Endothelial cell of umbilical vein (primary cell): ENCODE data around the gene RNLS. TPM values are rescaled to one million over a fixed set of nuclear protein-coding genes. Genes with fewer than 3 reads are reported as not detected.

ENCODE experiments used
- BruUV-seq: library from RNA; stranded (reverse); fragments of 400-500 nt; replicated peaks from 2 replicates; lab custom pipeline; 2021; lab: Mats Ljungman, UMichigan
- CTCF ChIA-PET: fragments of 300-600, 350-600 bp; sonication (Branson Sonifier 250); formaldehyde crosslinking; loops from one replicate; lab custom pipeline; 2021; ENCODE audit warnings: antibody characterized with exemption, inconsistent platforms; lab: Charles Lee
- POLR2A ChIA-PET: fragments of 300-600, 350-600 bp; sonication (Branson Sonifier 250); formaldehyde crosslinking; loops from one replicate; lab custom pipeline; 2021; ENCODE audit warnings: antibody characterized with exemption, inconsistent platforms; lab: Charles Lee
- DNase-seq: peaks from one replicate; pipeline ENCODE4 v3.0.0-alpha.2; 2011; ENCODE audit warnings: low read depth, low spot score
- FAIRE-seq: peaks from 2 replicates; lab custom pipeline; 2011; peaks lifted over from hg19 to GRCh38; lab: Jason Lieb, UNC
- H2AFZ ChIP-seq: 2 replicates; pipeline ENCODE4 v1.6.0; 2012; ENCODE audit warnings: low read depth, low read length, control low read depth, inconsistent platforms
- H3K27ac ChIP-seq: 2 replicates; pipeline ENCODE4 v1.5.1; 2011; ENCODE audit warnings: low read depth, mild to moderate bottlenecking, control low read depth, low read length, moderate library complexity; ENCODE audit not compliant: insufficient read depth
- H3K27me3 ChIP-seq, 2 experiments: 2 replicates each; pipeline versions ENCODE4 v1.6.0 to v1.6.1; 2011; ENCODE audit warnings: low read length in 2 of 2, mixed read lengths in 1 of 2; ENCODE audit not compliant: control insufficient read depth in 2 of 2, insufficient read depth in 2 of 2
- H3K36me3 ChIP-seq, 2 experiments: 2 replicates in 1 of 2; 3 replicates in 1 of 2; pipeline ENCODE4 v1.5.1; 2011; ENCODE audit warnings: low read length in 2 of 2, mild to moderate bottlenecking in 1 of 2, moderate library complexity in 1 of 2; ENCODE audit not compliant: control insufficient read depth in 2 of 2, insufficient read depth in 2 of 2; ENCODE audit errors: extremely low read depth in 1 of 2
- H3K4me1 ChIP-seq: 3 replicates; pipeline ENCODE4 v1.5.1; 2011; ENCODE audit warnings: mild to moderate bottlenecking, low read length; ENCODE audit not compliant: control insufficient read depth, insufficient read depth; ENCODE audit errors: extremely low read depth
- H3K4me2 ChIP-seq: 2 replicates; pipeline ENCODE4 v1.6.1; 2011; ENCODE audit warnings: low read length, control low read depth, mixed read lengths; ENCODE audit not compliant: insufficient read depth
- H3K4me3 ChIP-seq, 3 experiments: fragments of 200-600 bp in 1 of 3; sonication (generic), shearing (Covaris generic) in 1 of 3; replicated peaks in 1 of 3; 2 replicates each; pipeline ENCODE4 v1.5.1; 2011 to 2016; ENCODE audit warnings: control low read depth in 3 of 3, low read length in 3 of 3, mild to moderate bottlenecking in 2 of 3, inconsistent platforms in 1 of 3, low read depth in 1 of 3, moderate library complexity in 1 of 3; ENCODE audit not compliant: insufficient read depth in 1 of 3
- H3K79me2 ChIP-seq: 2 replicates; pipeline ENCODE4 v1.6.0; 2012; ENCODE audit warnings: low read length, inconsistent platforms; ENCODE audit not compliant: control insufficient read depth, insufficient read depth
- H3K9ac ChIP-seq: replicated peaks from 2 replicates; pipeline ENCODE3; 2011; ENCODE audit warnings: low read length, control low read depth; ENCODE audit not compliant: insufficient read depth; ENCODE audit errors: extremely low read depth
- H3K9me1 ChIP-seq: replicated peaks from 3 replicates; pipeline ENCODE4 v1.6.0; 2011; ENCODE audit warnings: mild to moderate bottlenecking, low read length; ENCODE audit not compliant: control insufficient read depth, insufficient read depth; ENCODE audit errors: extremely low read depth
- H3K9me3 ChIP-seq: replicated peaks from 2 replicates; pipeline ENCODE4 v1.5.1; 2012; ENCODE audit warnings: low read length, inconsistent platforms; ENCODE audit not compliant: control insufficient read depth, insufficient read depth
- H4K20me1 ChIP-seq: replicated peaks from 2 replicates; pipeline ENCODE3; 2011; ENCODE audit warnings: mild to moderate bottlenecking, low read length; ENCODE audit not compliant: control insufficient read depth, insufficient read depth; ENCODE audit errors: extremely low read depth
- EZH2 ChIP-seq: IDR thresholded peaks from 2 replicates; pipeline ENCODE4 v1.6.1; 2012; ENCODE audit warnings: borderline replicate concordance, low read depth, mild to moderate bottlenecking, moderate library complexity, low read length, inconsistent platforms; ENCODE audit not compliant: severe bottlenecking
- FOS ChIP-seq: IDR thresholded peaks from 2 replicates; pipeline ENCODE4 v1.6.1; 2011; ENCODE audit warnings: mild to moderate bottlenecking, low read length, moderate library complexity, borderline replicate concordance; ENCODE audit not compliant: insufficient read depth
- GATA2 ChIP-seq: IDR thresholded peaks from 2 replicates; pipeline ENCODE4 v1.7.0; 2011; ENCODE audit warnings: low read depth, mild to moderate bottlenecking, moderate library complexity, mixed read lengths, low read length; ENCODE audit not compliant: insufficient read length, insufficient read depth
- JUN ChIP-seq: IDR thresholded peaks from 2 replicates; pipeline ENCODE4 v1.6.1; 2011; ENCODE audit warnings: borderline replicate concordance, low read depth; ENCODE audit not compliant: insufficient read length, insufficient read depth
- MYC ChIP-seq: IDR thresholded peaks from one replicate; pipeline ENCODE4 v1.6.1; 2011; ENCODE audit warnings: mild to moderate bottlenecking, low read depth, low read length
- POLR2A ChIP-seq: IDR thresholded peaks from 2 replicates; pipeline ENCODE4 v1.6.1; 2012; ENCODE audit warnings: low read depth, mild to moderate bottlenecking, control low read depth, low read length
- POLR2AphosphoS5 ChIP-seq: IDR thresholded peaks from 2 replicates; pipeline ENCODE4 v1.6.1; 2012; ENCODE audit warnings: low read depth, mild to moderate bottlenecking, control low read depth, low read length, moderate library complexity; ENCODE audit not compliant: insufficient read depth
- dilution Hi-C: fragments of 300-500 bp; cut with MboI; formaldehyde crosslinking; loops from one replicate; pipeline ENCODE4 v1.15.0; 2019; ENCODE audit warnings: low sequenced_read_pairs; ENCODE audit not compliant: extremely low pct_ligation_motif_present
- intact Hi-C: fragments of 100-400 bp; cut with micrococcal nuclease; formaldehyde crosslinking; loops from one replicate; pipeline ENCODE4 v1.10.0; 2022
- polyA plus RNA-seq, 4 experiments: library from polyadenylated mRNA; depleted of rRNA in 3 of 4; stranded (reverse) in 3 of 4; unstranded in 1 of 4; fragments of >200 nt; gene quantifications; 2 replicates each; pipeline versions ENCODE4 v1.2.1 to v1.2.3, GENCODE V29; 2011 to 2012; ENCODE audit warnings: missing spikeins in 1 of 4
- total RNA-seq: library from RNA; stranded (reverse); gene quantifications from 2 replicates; pipeline ENCODE4 v1.2.3, GENCODE V29; 2021
- TF ChIP-seq, protein P1 (sequence below), 2 donors: IDR thresholded peaks; 1 replicate in 1 of 2; 2 replicates in 1 of 2; pipeline ENCODE4 v1.5.1; 2011; ENCODE audit warnings: low read length in 2 of 2, mild to moderate bottlenecking in 2 of 2, moderate library complexity in 2 of 2, control low read depth in 1 of 2, inconsistent platforms in 1 of 2, low read depth in 1 of 2; ENCODE audit not compliant: insufficient read depth in 1 of 2; ENCODE audit errors: extremely low read depth in 1 of 2
- TF ChIP-seq, protein P2 (sequence below): IDR thresholded peaks from 2 replicates; pipeline ENCODE4 v1.6.1; 2011; ENCODE audit not compliant: insufficient read depth, insufficient read length

RNLS gene
- total and polyA plus RNA-seq, 2 donors (not counting 3 experiments of a cell fraction or from before 2014, with no cell fraction given), result 2.5 to 4.6 TPM

DNA sequence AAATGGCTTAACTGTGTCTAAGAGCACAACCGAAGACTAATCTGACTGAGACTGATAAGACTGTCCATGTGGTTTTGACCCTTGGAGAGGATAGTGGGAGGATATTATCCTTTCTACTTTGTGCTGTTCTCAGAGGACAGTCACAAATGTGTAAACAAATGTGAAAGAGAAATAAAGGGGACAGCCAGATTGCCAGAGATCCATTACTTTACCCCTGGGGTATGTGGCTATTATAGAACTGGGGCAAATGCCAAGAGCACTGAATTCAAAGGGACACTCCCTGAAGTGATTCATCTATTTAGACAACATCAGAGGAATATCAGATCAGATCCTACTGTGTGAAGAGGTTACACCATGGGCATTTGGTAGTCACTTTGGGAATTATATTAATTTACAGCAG lies 154.7 kb downstream of the RNLS start:
- Histone ChIP-seq H3K27ac (no peak overlapping the region), H3K9ac (no peak overlapping the region), H3K4me2 (no peak overlapping the region), H3K9me1 (no peaks in the 10 kb centered on the region), H3K79me2 (no peaks in the 10 kb centered on the region), H3K36me3 (no peaks in the 10 kb centered on the region), H4K20me1 (no peaks in the 10 kb centered on the region), H3K9me3 (no peaks in the 10 kb centered on the region), H2AFZ (no peak overlapping the region), H3K27me3 (no peaks in the 10 kb centered on the region), H3K4me3 (no peak overlapping the region), H3K4me1 (no peaks in the 10 kb centered on the region)
- DNase-seq (no peak), FAIRE-seq (no peak)
- CTCF ChIA-PET, result no interaction called here
- intact Hi-C loops, result no loop called here
- POLR2A ChIA-PET, result no interaction called here
- BruUV-seq, result no TSS peak
- TF ChIP-seq MYC (no peak), JUN (no peak), POLR2AphosphoS5 (no peak), POLR2A (no peak), FOS (no peak), EZH2 (no peak), GATA2 (no peak)
- TF ChIP-seq, protein P1, sequence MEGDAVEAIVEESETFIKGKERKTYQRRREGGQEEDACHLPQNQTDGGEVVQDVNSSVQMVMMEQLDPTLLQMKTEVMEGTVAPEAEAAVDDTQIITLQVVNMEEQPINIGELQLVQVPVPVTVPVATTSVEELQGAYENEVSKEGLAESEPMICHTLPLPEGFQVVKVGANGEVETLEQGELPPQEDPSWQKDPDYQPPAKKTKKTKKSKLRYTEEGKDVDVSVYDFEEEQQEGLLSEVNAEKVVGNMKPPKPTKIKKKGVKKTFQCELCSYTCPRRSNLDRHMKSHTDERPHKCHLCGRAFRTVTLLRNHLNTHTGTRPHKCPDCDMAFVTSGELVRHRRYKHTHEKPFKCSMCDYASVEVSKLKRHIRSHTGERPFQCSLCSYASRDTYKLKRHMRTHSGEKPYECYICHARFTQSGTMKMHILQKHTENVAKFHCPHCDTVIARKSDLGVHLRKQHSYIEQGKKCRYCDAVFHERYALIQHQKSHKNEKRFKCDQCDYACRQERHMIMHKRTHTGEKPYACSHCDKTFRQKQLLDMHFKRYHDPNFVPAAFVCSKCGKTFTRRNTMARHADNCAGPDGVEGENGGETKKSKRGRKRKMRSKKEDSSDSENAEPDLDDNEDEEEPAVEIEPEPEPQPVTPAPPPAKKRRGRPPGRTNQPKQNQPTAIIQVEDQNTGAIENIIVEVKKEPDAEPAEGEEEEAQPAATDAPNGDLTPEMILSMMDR (IDR thresholded peaks at IDR 0.05; ENCODE audit: extremely low read depth in 1 of 2, insufficient read depth in 1 of 2, low read depth in 1 of 2, low read length in 2 of 2), result no peak
- TF ChIP-seq, protein P2, sequence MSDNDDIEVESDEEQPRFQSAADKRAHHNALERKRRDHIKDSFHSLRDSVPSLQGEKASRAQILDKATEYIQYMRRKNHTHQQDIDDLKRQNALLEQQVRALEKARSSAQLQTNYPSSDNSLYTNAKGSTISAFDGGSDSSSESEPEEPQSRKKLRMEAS, result no peak
- dilution Hi-C loops, result no loop called here
